ENCODE data around the gene TRPV3. TPM values are rescaled to one million over a fixed set of nuclear protein-coding genes. Genes with fewer than 3 reads are reported as not detected.

The TRPV3 gene
- total and polyA plus RNA-seq, 2 experiments from 2014 or later = 0.15 to 0.69 TPM

DNA sequence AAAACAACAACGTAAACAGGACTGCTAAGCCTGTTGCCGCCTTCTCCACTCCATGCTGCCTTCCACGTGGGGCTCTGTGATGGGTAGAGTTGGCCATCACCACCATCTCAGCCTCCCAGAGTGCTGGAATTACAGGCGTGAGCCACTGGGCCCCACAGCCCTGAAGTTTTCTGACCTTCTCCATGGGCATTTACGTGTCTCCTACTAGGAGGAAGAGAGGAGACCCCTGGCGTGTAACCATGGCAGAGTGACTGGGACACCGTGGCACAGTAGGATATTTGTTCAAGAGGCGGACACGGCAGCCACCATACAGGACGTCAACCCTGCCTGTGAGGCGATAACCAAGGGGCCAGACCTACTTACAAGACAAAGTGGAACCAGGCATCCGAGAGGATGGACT is 31.1 kb downstream of the TRPV3 start:
- TF ChIP-seq CREB1 (CRISPR knock-in tag; IDR thresholded peaks at IDR 0.05; ENCODE audit: low read depth) = no peak
- TF ChIP-seq EZH2 (IDR thresholded peaks at IDR 0.05; ENCODE audit: low read depth, unreplicated experiment) = no peak
- TF ChIP-seq STAT1 (IDR thresholded peaks at IDR 0.05; ENCODE audit: unreplicated experiment) = no peak
- TF ChIP-seq, protein P1, sequence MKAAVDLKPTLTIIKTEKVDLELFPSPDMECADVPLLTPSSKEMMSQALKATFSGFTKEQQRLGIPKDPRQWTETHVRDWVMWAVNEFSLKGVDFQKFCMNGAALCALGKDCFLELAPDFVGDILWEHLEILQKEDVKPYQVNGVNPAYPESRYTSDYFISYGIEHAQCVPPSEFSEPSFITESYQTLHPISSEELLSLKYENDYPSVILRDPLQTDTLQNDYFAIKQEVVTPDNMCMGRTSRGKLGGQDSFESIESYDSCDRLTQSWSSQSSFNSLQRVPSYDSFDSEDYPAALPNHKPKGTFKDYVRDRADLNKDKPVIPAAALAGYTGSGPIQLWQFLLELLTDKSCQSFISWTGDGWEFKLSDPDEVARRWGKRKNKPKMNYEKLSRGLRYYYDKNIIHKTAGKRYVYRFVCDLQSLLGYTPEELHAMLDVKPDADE (IDR thresholded peaks at IDR 0.05) = no peak
- TF ChIP-seq POLR2AphosphoS5 (IDR thresholded peaks at IDR 0.05; ENCODE audit: low read depth) = no peak
- TF ChIP-seq ZNF331 (CRISPR knock-in tag; IDR thresholded peaks at IDR 0.05; ENCODE audit: low read depth) = no peak
- TF ChIP-seq, protein P2, sequence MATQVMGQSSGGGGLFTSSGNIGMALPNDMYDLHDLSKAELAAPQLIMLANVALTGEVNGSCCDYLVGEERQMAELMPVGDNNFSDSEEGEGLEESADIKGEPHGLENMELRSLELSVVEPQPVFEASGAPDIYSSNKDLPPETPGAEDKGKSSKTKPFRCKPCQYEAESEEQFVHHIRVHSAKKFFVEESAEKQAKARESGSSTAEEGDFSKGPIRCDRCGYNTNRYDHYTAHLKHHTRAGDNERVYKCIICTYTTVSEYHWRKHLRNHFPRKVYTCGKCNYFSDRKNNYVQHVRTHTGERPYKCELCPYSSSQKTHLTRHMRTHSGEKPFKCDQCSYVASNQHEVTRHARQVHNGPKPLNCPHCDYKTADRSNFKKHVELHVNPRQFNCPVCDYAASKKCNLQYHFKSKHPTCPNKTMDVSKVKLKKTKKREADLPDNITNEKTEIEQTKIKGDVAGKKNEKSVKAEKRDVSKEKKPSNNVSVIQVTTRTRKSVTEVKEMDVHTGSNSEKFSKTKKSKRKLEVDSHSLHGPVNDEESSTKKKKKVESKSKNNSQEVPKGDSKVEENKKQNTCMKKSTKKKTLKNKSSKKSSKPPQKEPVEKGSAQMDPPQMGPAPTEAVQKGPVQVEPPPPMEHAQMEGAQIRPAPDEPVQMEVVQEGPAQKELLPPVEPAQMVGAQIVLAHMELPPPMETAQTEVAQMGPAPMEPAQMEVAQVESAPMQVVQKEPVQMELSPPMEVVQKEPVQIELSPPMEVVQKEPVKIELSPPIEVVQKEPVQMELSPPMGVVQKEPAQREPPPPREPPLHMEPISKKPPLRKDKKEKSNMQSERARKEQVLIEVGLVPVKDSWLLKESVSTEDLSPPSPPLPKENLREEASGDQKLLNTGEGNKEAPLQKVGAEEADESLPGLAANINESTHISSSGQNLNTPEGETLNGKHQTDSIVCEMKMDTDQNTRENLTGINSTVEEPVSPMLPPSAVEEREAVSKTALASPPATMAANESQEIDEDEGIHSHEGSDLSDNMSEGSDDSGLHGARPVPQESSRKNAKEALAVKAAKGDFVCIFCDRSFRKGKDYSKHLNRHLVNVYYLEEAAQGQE (IDR thresholded peaks at IDR 0.05; ENCODE audit: unreplicated experiment) = no peak
- TF ChIP-seq, protein P3, sequence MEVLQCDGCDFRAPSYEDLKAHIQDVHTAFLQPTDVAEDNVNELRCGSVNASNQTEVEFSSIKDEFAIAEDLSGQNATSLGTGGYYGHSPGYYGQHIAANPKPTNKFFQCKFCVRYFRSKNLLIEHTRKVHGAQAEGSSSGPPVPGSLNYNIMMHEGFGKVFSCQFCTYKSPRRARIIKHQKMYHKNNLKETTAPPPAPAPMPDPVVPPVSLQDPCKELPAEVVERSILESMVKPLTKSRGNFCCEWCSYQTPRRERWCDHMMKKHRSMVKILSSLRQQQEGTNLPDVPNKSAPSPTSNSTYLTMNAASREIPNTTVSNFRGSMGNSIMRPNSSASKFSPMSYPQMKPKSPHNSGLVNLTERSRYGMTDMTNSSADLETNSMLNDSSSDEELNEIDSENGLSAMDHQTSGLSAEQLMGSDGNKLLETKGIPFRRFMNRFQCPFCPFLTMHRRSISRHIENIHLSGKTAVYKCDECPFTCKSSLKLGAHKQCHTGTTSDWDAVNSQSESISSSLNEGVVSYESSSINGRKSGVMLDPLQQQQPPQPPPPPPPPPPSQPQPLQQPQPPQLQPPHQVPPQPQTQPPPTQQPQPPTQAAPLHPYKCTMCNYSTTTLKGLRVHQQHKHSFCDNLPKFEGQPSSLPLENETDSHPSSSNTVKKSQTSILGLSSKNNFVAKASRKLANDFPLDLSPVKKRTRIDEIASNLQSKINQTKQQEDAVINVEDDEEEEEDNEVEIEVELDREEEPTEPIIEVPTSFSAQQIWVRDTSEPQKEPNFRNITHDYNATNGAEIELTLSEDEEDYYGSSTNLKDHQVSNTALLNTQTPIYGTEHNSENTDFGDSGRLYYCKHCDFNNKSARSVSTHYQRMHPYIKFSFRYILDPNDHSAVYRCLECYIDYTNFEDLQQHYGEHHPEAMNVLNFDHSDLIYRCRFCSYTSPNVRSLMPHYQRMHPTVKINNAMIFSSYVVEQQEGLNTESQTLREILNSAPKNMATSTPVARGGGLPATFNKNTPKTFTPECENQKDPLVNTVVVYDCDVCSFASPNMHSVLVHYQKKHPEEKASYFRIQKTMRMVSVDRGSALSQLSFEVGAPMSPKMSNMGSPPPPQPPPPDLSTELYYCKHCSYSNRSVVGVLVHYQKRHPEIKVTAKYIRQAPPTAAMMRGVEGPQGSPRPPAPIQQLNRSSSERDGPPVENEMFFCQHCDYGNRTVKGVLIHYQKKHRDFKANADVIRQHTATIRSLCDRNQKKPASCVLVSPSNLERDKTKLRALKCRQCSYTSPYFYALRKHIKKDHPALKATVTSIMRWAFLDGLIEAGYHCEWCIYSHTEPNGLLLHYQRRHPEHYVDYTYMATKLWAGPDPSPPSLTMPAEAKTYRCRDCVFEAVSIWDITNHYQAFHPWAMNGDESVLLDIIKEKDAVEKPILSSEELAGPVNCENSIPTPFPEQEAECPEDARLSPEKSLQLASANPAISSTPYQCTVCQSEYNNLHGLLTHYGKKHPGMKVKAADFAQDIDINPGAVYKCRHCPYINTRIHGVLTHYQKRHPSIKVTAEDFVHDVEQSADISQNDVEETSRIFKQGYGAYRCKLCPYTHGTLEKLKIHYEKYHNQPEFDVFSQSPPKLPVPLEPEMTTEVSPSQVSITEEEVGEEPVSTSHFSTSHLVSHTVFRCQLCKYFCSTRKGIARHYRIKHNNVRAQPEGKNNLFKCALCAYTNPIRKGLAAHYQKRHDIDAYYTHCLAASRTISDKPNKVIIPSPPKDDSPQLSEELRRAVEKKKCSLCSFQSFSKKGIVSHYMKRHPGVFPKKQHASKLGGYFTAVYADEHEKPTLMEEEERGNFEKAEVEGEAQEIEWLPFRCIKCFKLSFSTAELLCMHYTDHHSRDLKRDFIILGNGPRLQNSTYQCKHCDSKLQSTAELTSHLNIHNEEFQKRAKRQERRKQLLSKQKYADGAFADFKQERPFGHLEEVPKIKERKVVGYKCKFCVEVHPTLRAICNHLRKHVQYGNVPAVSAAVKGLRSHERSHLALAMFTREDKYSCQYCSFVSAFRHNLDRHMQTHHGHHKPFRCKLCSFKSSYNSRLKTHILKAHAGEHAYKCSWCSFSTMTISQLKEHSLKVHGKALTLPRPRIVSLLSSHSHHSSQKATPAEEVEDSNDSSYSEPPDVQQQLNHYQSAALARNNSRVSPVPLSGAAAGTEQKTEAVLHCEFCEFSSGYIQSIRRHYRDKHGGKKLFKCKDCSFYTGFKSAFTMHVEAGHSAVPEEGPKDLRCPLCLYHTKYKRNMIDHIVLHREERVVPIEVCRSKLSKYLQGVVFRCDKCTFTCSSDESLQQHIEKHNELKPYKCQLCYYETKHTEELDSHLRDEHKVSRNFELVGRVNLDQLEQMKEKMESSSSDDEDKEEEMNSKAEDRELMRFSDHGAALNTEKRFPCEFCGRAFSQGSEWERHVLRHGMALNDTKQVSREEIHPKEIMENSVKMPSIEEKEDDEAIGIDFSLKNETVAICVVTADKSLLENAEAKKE (CRISPR knock-in tag; IDR thresholded peaks at IDR 0.05) = no peak
- TF ChIP-seq, protein P4, sequence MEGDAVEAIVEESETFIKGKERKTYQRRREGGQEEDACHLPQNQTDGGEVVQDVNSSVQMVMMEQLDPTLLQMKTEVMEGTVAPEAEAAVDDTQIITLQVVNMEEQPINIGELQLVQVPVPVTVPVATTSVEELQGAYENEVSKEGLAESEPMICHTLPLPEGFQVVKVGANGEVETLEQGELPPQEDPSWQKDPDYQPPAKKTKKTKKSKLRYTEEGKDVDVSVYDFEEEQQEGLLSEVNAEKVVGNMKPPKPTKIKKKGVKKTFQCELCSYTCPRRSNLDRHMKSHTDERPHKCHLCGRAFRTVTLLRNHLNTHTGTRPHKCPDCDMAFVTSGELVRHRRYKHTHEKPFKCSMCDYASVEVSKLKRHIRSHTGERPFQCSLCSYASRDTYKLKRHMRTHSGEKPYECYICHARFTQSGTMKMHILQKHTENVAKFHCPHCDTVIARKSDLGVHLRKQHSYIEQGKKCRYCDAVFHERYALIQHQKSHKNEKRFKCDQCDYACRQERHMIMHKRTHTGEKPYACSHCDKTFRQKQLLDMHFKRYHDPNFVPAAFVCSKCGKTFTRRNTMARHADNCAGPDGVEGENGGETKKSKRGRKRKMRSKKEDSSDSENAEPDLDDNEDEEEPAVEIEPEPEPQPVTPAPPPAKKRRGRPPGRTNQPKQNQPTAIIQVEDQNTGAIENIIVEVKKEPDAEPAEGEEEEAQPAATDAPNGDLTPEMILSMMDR (conservative IDR thresholded peaks at IDR 0.05; ENCODE audit: low read depth in 2 of 2) = no peak
- TF ChIP-seq ZNF114 (CRISPR knock-in tag; IDR thresholded peaks at IDR 0.05) = no peak
- TF ChIP-seq JUNB (IDR thresholded peaks at IDR 0.05; ENCODE audit: unreplicated experiment) = no peak
- no peak for TF ChIP-seq NANOG (IDR thresholded peaks at IDR 0.05; ENCODE audit: borderline replicate concordance)
- TF ChIP-seq EZH2phosphoT487 (IDR thresholded peaks at IDR 0.05; ENCODE audit: unreplicated experiment) = no peak
- Histone ChIP-seq H3K27ac (ENCODE audit: low read depth) (no peak overlapping the region), H3K79me2 (replicated peaks; ENCODE audit: insufficient read depth) (no peaks in the 10 kb centered on the region), H3K36me3 (ENCODE audit: insufficient read depth) (no peaks in the 10 kb centered on the region), H2AFZ (no peak overlapping the region), H3K9me2 (ENCODE audit: insufficient read depth) (no peaks in the 10 kb centered on the region), H3K27me3 (ENCODE audit: insufficient read depth) (no peaks in the 10 kb centered on the region), H3K4me2 (no peak overlapping the region), H3F3A (replicated peaks; ENCODE audit: low read depth) (no peaks in the 10 kb centered on the region), H3K4me3 (no peak overlapping the region), H3K4me1 (ENCODE audit: insufficient read depth) (no peaks in the 10 kb centered on the region), H4K20me1 (replicated peaks; ENCODE audit: insufficient read depth) (no peaks in the 10 kb centered on the region)
- Mint-ChIP-seq H3K4me3 (no peak overlapping the region), H3K9me3 (no peaks in the 10 kb centered on the region), H3K36me3 (ENCODE audit: low read depth) (no peaks in the 10 kb centered on the region; the same call in 2 of the 3 replicates), H3K27ac (no peak overlapping the region), H3K4me1 (peaks cover 9% of the 10 kb centered on the region; the same call in 2 of the 3 replicates), H3K27me3 (ENCODE audit: insufficient read depth, low read depth, poor library complexity) (peaks cover 3% of the 10 kb centered on the region)
- DNase-seq (ENCODE audit: low spot score) = no peak
- ATAC-seq = no peak
